ENCODE data around the gene MMP25.

The MMP25 gene

GRCh38 chr16:3038256-3038655 lies 8.1 kb upstream of the MMP25 start:
- Histone ChIP-seq H3K27ac (no peak overlapping the region), H3K27me3 (ENCODE audit: insufficient read depth, low read depth, severe bottlenecking) (peaks cover 68% of the 10 kb centered on the region), H3K9me3 (ENCODE audit: severe bottlenecking) (peaks cover 5% of the 10 kb centered on the region), H3K4me3 (ENCODE audit: low read depth, low read length) (no peak overlapping the region), H3K36me3 (no peaks in the 10 kb centered on the region)
- DNase-seq: no peak
- TF ChIP-seq, protein P1, sequence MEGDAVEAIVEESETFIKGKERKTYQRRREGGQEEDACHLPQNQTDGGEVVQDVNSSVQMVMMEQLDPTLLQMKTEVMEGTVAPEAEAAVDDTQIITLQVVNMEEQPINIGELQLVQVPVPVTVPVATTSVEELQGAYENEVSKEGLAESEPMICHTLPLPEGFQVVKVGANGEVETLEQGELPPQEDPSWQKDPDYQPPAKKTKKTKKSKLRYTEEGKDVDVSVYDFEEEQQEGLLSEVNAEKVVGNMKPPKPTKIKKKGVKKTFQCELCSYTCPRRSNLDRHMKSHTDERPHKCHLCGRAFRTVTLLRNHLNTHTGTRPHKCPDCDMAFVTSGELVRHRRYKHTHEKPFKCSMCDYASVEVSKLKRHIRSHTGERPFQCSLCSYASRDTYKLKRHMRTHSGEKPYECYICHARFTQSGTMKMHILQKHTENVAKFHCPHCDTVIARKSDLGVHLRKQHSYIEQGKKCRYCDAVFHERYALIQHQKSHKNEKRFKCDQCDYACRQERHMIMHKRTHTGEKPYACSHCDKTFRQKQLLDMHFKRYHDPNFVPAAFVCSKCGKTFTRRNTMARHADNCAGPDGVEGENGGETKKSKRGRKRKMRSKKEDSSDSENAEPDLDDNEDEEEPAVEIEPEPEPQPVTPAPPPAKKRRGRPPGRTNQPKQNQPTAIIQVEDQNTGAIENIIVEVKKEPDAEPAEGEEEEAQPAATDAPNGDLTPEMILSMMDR (IDR thresholded peaks at IDR 0.05; ENCODE audit: low read depth, low read length): no peak

DNA sequence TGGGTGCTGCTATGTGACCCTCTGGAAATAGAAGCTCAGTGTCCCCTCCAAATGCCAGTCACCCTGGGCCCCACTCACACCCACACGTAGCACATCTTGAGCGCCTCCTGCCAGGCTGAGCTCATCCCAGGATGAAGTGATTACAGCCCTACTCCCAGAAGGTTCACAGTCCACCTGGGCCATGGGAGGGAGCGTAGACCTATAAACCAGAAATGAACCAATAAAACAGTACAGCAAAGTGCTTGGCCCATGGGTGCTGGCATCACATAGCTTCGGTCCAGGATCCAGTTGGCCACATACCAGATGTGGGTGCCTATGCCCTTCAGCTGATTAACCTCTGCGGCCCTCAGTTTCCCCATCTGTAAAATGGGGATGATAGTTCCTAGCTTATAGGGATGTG lies 7.5 kb upstream of the MMP25 start:
- TF ChIP-seq, protein P1 (IDR thresholded peaks at IDR 0.05; ENCODE audit: low read depth, low read length): no peak
- H3K27ac ChIP-seq: no peak overlapping the region
- no peaks in the 10 kb centered on the region for H3K36me3 ChIP-seq
- peaks cover 5% of the 10 kb centered on the region for H3K9me3 ChIP-seq (ENCODE audit: severe bottlenecking)
- no peak overlapping the region for H3K4me3 ChIP-seq (ENCODE audit: low read depth, low read length)
- no peak for DNase-seq
- peaks cover 68% of the 10 kb centered on the region for H3K27me3 ChIP-seq (ENCODE audit: insufficient read depth, low read depth, severe bottlenecking)

- H3K27me3 ChIP-seq (ENCODE audit: insufficient read depth, low read depth, severe bottlenecking): peaks cover 74% of the 10 kb centered on the region
These were observed 4.0 kb upstream of the MMP25 start for GRCh38 chr16:3042376-3042775.

DNA sequence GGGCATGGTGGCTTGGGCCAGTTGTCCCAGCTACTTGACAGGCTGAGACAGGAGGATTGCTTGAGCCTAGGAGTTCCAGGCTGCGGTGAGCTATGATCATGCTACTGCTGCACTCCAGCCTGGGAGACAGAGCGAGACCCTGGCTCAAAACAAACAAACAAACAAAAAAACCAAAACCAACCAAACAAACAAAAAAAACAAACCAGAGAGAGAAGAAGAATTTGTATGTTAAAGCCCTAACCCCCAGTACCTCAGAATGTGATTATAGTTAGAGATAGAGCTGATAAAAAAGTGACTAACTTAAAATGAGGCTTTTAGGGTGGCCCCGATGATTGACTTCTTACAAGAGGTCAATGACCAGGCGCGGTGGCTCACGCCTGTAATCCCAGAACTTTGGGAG lies 1.7 kb upstream of the MMP25 start:
- no peak for DNase-seq
- Histone ChIP-seq H3K27ac (no peak overlapping the region), H3K36me3 (no peaks in the 10 kb centered on the region), H3K27me3 (ENCODE audit: insufficient read depth, low read depth, severe bottlenecking) (peaks cover 70% of the 10 kb centered on the region), H3K4me3 (ENCODE audit: low read depth, low read length) (no peak overlapping the region), H3K9me3 (ENCODE audit: severe bottlenecking) (peaks cover under 1% of the 10 kb centered on the region)
- TF ChIP-seq, protein P1 (IDR thresholded peaks at IDR 0.05; ENCODE audit: low read depth, low read length): no peak

More at GRCh38 chr16:3042376-3042775, 4.0 kb upstream of the MMP25 start:
- Histone ChIP-seq H3K9me3 (ENCODE audit: severe bottlenecking) (peaks cover 5% of the 10 kb centered on the region), H3K4me3 (ENCODE audit: low read depth, low read length) (no peak overlapping the region), H3K27ac (no peak overlapping the region), H3K36me3 (no peaks in the 10 kb centered on the region)
- TF ChIP-seq, protein P1 (IDR thresholded peaks at IDR 0.05; ENCODE audit: low read depth, low read length): no peak
- DNase-seq: no peak

GRCh38 chr16:3046641-3047386 lies 453 bp downstream of the MMP25 start:
- H3K9me3 ChIP-seq (ENCODE audit: severe bottlenecking): no peaks in the 10 kb centered on the region
- DNase-seq: no peak
- no peaks in the 10 kb centered on the region for H3K36me3 ChIP-seq
- peaks cover 65% of the 10 kb centered on the region for H3K27me3 ChIP-seq (ENCODE audit: insufficient read depth, low read depth, severe bottlenecking)
- no peak overlapping the region for H3K27ac ChIP-seq
- no peak overlapping the region for H3K4me3 ChIP-seq (ENCODE audit: low read depth, low read length)
- TF ChIP-seq, protein P1 (IDR thresholded peaks at IDR 0.05; ENCODE audit: low read depth, low read length): no peak

GRCh38 chr16:3047387-3047720 lies 993 bp downstream of the MMP25 start:
- TF ChIP-seq, protein P1 (IDR thresholded peaks at IDR 0.05; ENCODE audit: low read depth, low read length): no peak
- no peak for DNase-seq
- H3K36me3 ChIP-seq: no peaks in the 10 kb centered on the region
- peaks cover 65% of the 10 kb centered on the region for H3K27me3 ChIP-seq (ENCODE audit: insufficient read depth, low read depth, severe bottlenecking)
- no peaks in the 10 kb centered on the region for H3K9me3 ChIP-seq (ENCODE audit: severe bottlenecking)
- no peak overlapping the region for H3K27ac ChIP-seq
- no peak overlapping the region for H3K4me3 ChIP-seq (ENCODE audit: low read depth, low read length)
